ENCODE results near the gene PLD1. TPM values are rescaled to one million over a fixed set of nuclear protein-coding genes. Genes with fewer than 3 reads are reported as not detected.

Gene PLD1
- total and polyA plus RNA-seq, 2 of the 8 experiments (the other 6 are each of a cell fraction or from before 2014, with no cell fraction given) = 1.2 to 2.6 TPM

- no peaks in the 10 kb centered on the region for H3K79me1 ChIP-seq (ENCODE audit: low read depth, low read length)
- H3K27me3 ChIP-seq (replicated peaks in 1 of 4; ENCODE audit: control insufficient read depth in 3 of 4, extremely low read depth in 1 of 4, insufficient read depth in 3 of 4, low read length in 3 of 4) = no peaks in the 10 kb centered on the region
- H2BK5ac ChIP-seq (ENCODE audit: low read depth, low read length) = no peak overlapping the region
- ChIA-PET CTCF (ENCODE audit: partially characterized antibody) (no interaction called here), POLR2A (ENCODE audit: partially characterized antibody) (no interaction called here)
- no peak overlapping the region for H3K4ac ChIP-seq (replicated peaks; ENCODE audit: insufficient read length, low read depth, low read length)
- TF ChIP-seq SUZ12 (IDR thresholded peaks at IDR 0.05; ENCODE audit: low read length) (no peak), SP2 (IDR thresholded peaks at IDR 0.05; ENCODE audit: low read length) (no peak), TCF12 (IDR thresholded peaks at IDR 0.05; ENCODE audit: low read depth, low read length) (no peak), RNF2 (IDR thresholded peaks at IDR 0.05; ENCODE audit: borderline replicate concordance, low read depth, low read length, missing control alignments, poor library complexity, severe bottlenecking) (no peak), CHD1 (IDR thresholded peaks at IDR 0.05; ENCODE audit: low read depth, low read length) (no peak), EGR1 (IDR thresholded peaks at IDR 0.05; ENCODE audit: borderline replicate concordance, low read depth, low read length) (no peak)
- no peaks in the 10 kb centered on the region for H3K9me3 ChIP-seq (ENCODE audit: insufficient read depth in 2 of 2, low read depth in 1 of 2, low read length in 1 of 2)
- H3K18ac ChIP-seq (ENCODE audit: extremely low read depth, low read length) = no peak overlapping the region
- WGBS, 2 experiments (ENCODE audit: extremely low coverage in 1 of 2, insufficient coverage in 1 of 2, insufficient read length in 1 of 2, insufficient replicate concordance in 2 of 2, low coverage in 1 of 2, low lambda C conversion rate in 2 of 2, missing lambda C conversion rate in 1 of 2) = 91% methylated on average over 3 of the region's 3 CpGs; no CpG with 5 or more reads in 1 of the 2 experiments
- H3K79me2 ChIP-seq (ENCODE audit: control insufficient read depth in 1 of 2, insufficient read depth in 2 of 2, low read length in 2 of 2) = no peaks in the 10 kb centered on the region
- H2BK20ac ChIP-seq (ENCODE audit: low read length) = no peak overlapping the region
- no peak overlapping the region for H2BK15ac ChIP-seq (ENCODE audit: low read length)
- no peak overlapping the region for H3K9ac ChIP-seq (replicated peaks in 1 of 4; ENCODE audit: extremely low read depth in 1 of 4, low read depth in 3 of 4, low read length in 3 of 4)
- FAIRE-seq (no peak), DNase-seq (ENCODE audit: low read depth in 1 of 2, low spot score in 2 of 2) (no peak)
- H3K14ac ChIP-seq (ENCODE audit: insufficient read length) = no peak overlapping the region
- no peak overlapping the region for H3K4me2 ChIP-seq (ENCODE audit: insufficient read depth in 1 of 2, low read depth in 2 of 2, low read length in 2 of 2)
- no peak overlapping the region for H2AFZ ChIP-seq (ENCODE audit: low read length)
- no peak overlapping the region for H2AK5ac ChIP-seq (ENCODE audit: low read depth, low read length)
- H3K4me1 ChIP-seq (replicated peaks in 1 of 4; ENCODE audit: control insufficient read depth in 3 of 4, insufficient read depth in 4 of 4, low read length in 3 of 4) = no peaks in the 10 kb centered on the region
- no peak overlapping the region for H4K8ac ChIP-seq (ENCODE audit: extremely low read depth, insufficient read depth, low read length)
- no peaks in the 10 kb centered on the region for H3K36me3 ChIP-seq (ENCODE audit: control insufficient read depth in 2 of 4, insufficient read depth in 4 of 4, low read length in 3 of 4)
- H2BK120ac ChIP-seq (replicated peaks; ENCODE audit: low read depth, low read length) = no peak overlapping the region
- no peak overlapping the region for H3K56ac ChIP-seq (replicated peaks; ENCODE audit: insufficient read length, low read depth, low read length)
- no peaks in the 10 kb centered on the region for H4K20me1 ChIP-seq (replicated peaks in 1 of 2; ENCODE audit: control insufficient read depth in 1 of 2, insufficient read depth in 2 of 2, low read length in 2 of 2)
- no peak overlapping the region for H2BK12ac ChIP-seq (ENCODE audit: low read depth, low read length)
- H3K23ac ChIP-seq (ENCODE audit: insufficient read length) = no peak overlapping the region
- no peak overlapping the region for H3K4me3 ChIP-seq (ENCODE audit: extremely low read depth in 1 of 4, insufficient read depth in 2 of 4, low read depth in 3 of 4, low read length in 4 of 4)
- H4K91ac ChIP-seq (replicated peaks; ENCODE audit: insufficient read length, low read length) = no peak overlapping the region
- no peak overlapping the region for H3K27ac ChIP-seq (ENCODE audit: low read depth, low read length)
- H4K5ac ChIP-seq (ENCODE audit: insufficient read length, low read depth, low read length) = no peak overlapping the region
- no peaks in the 10 kb centered on the region for H3K23me2 ChIP-seq (ENCODE audit: low read depth, low read length)
Measured at GRCh38 chr3:171682743-171683142, 127.5 kb downstream of the PLD1 start.

Measured in H1 (cell line).